ENCODE measurements around the gene IL17RA. TPM values are rescaled to one million over a fixed set of nuclear protein-coding genes. Genes with fewer than 3 reads are reported as not detected.

The IL17RA gene
- polyA plus RNA-seq, 1 donor (not counting 4 experiments of a cell fraction or from before 2014, with no cell fraction given) = 6.0 TPM

- Histone ChIP-seq H3K9ac (ENCODE audit: control insufficient read depth, extremely low read depth, insufficient read depth, low read length) (no peak overlapping the region), H2AFZ (ENCODE audit: control insufficient read depth, low read length) (no peak overlapping the region), H3K27me3 (ENCODE audit: control insufficient read depth, extremely low read depth, insufficient read depth, low read length) (no peaks in the 10 kb centered on the region), H3K4me2 (ENCODE audit: control insufficient read depth, extremely low read depth, insufficient read depth, low read depth, low read length) (no peak overlapping the region), H3K27ac (ENCODE audit: control insufficient read depth, insufficient read depth, low read length) (no peak overlapping the region), H4K20me1 (ENCODE audit: control insufficient read depth, extremely low read depth, insufficient read depth, low read length) (no peaks in the 10 kb centered on the region), H3K9me3 (ENCODE audit: control insufficient read depth, low read depth, low read length) (no peaks in the 10 kb centered on the region), H3K9me1 (ENCODE audit: control insufficient read depth, extremely low read depth, insufficient read depth, low read length) (no peaks in the 10 kb centered on the region), H3K4me3 (ENCODE audit: control insufficient read depth in 2 of 3, extremely low read depth in 1 of 3, insufficient read depth in 2 of 3, low read depth in 1 of 3, low read length in 3 of 3) (no peak overlapping the region), H3K79me2 (ENCODE audit: control insufficient read depth, insufficient read depth, low read length) (no peaks in the 10 kb centered on the region), H3K4me1 (ENCODE audit: control insufficient read depth, extremely low read depth, insufficient read depth, low read length) (no peaks in the 10 kb centered on the region), H3K36me3 (ENCODE audit: control insufficient read depth in 2 of 2, extremely low read depth in 1 of 2, insufficient read depth in 2 of 2, low read length in 2 of 2) (no peaks in the 10 kb centered on the region)
- TF ChIP-seq EZH2 (IDR thresholded peaks at IDR 0.05; ENCODE audit: low read length) = no peak
- TF ChIP-seq, protein P1, sequence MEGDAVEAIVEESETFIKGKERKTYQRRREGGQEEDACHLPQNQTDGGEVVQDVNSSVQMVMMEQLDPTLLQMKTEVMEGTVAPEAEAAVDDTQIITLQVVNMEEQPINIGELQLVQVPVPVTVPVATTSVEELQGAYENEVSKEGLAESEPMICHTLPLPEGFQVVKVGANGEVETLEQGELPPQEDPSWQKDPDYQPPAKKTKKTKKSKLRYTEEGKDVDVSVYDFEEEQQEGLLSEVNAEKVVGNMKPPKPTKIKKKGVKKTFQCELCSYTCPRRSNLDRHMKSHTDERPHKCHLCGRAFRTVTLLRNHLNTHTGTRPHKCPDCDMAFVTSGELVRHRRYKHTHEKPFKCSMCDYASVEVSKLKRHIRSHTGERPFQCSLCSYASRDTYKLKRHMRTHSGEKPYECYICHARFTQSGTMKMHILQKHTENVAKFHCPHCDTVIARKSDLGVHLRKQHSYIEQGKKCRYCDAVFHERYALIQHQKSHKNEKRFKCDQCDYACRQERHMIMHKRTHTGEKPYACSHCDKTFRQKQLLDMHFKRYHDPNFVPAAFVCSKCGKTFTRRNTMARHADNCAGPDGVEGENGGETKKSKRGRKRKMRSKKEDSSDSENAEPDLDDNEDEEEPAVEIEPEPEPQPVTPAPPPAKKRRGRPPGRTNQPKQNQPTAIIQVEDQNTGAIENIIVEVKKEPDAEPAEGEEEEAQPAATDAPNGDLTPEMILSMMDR (optimal IDR thresholded peaks at IDR 0.05 in 1 of 3, IDR thresholded peaks at IDR 0.05 in 1 of 3, conservative IDR thresholded peaks at IDR 0.05 in 1 of 3; ENCODE audit: extremely low read depth in 1 of 3, insufficient read depth in 2 of 3, low read length in 3 of 3) = no peak
- dilution Hi-C loops (cut with MboI; ENCODE audit: extremely low pct_ligation_motif_present, low sequenced_read_pairs) = no loop called here
- no peak for FAIRE-seq
- no peak for DNase-seq (ENCODE audit: low read depth, low spot score)
Measured at GRCh38 chr22:17132112-17132511, 47.3 kb downstream of the IL17RA start.

DNA sequence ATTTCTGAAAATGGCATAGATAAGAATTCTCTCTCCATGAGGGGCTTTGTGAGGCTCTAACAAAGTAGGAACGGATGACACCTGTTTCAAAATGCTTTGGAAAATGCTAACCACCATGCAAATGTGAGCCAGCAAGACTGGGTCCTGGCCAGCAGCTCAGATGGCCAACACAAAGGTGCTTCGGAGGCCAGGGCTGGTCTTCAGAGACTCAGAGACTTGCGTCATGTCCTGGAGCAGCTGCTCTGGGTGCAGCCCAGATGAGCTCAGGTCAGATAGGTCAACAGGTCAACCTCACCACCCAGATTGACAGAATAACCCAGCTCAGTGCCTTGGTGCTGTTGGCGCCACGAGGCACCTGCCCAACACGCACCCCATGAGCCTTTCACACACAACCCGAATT lies 48.3 kb downstream of the IL17RA start:
- H3K4me2 ChIP-seq (ENCODE audit: control insufficient read depth, extremely low read depth, insufficient read depth, low read depth, low read length) = no peak overlapping the region
- no peaks in the 10 kb centered on the region for H3K27me3 ChIP-seq (ENCODE audit: control insufficient read depth, extremely low read depth, insufficient read depth, low read length)
- no peak overlapping the region for H2AFZ ChIP-seq (ENCODE audit: control insufficient read depth, low read length)
- H3K4me1 ChIP-seq (ENCODE audit: control insufficient read depth, extremely low read depth, insufficient read depth, low read length) = no peaks in the 10 kb centered on the region
- no peak overlapping the region for H3K27ac ChIP-seq (ENCODE audit: control insufficient read depth, insufficient read depth, low read length)
- H3K9ac ChIP-seq (ENCODE audit: control insufficient read depth, extremely low read depth, insufficient read depth, low read length) = no peak overlapping the region
- no peak for DNase-seq (ENCODE audit: low read depth, low spot score)
- H3K9me1 ChIP-seq (ENCODE audit: control insufficient read depth, extremely low read depth, insufficient read depth, low read length) = no peaks in the 10 kb centered on the region
- no peak for FAIRE-seq
- dilution Hi-C loops (cut with MboI; ENCODE audit: extremely low pct_ligation_motif_present, low sequenced_read_pairs) = no loop called here
- no peaks in the 10 kb centered on the region for H3K36me3 ChIP-seq (ENCODE audit: control insufficient read depth in 2 of 2, extremely low read depth in 1 of 2, insufficient read depth in 2 of 2, low read length in 2 of 2)
- no peaks in the 10 kb centered on the region for H3K79me2 ChIP-seq (ENCODE audit: control insufficient read depth, insufficient read depth, low read length)
- TF ChIP-seq EZH2 (IDR thresholded peaks at IDR 0.05; ENCODE audit: low read length) = no peak
- TF ChIP-seq, protein P1 (optimal IDR thresholded peaks at IDR 0.05 in 1 of 3, IDR thresholded peaks at IDR 0.05 in 1 of 3, conservative IDR thresholded peaks at IDR 0.05 in 1 of 3; ENCODE audit: extremely low read depth in 1 of 3, insufficient read depth in 2 of 3, low read length in 3 of 3) = no peak
- no peak overlapping the region for H3K4me3 ChIP-seq (ENCODE audit: control insufficient read depth in 2 of 3, extremely low read depth in 1 of 3, insufficient read depth in 2 of 3, low read depth in 1 of 3, low read length in 3 of 3)
- H3K9me3 ChIP-seq (ENCODE audit: control insufficient read depth, low read depth, low read length) = no peaks in the 10 kb centered on the region
- H4K20me1 ChIP-seq (ENCODE audit: control insufficient read depth, extremely low read depth, insufficient read depth, low read length) = no peaks in the 10 kb centered on the region

Data from keratinocyte (primary cell).